Mucosa of rectum (tissue), 2 donors: ENCODE data around the gene PHRF1.

Experiments used
- H3K27ac ChIP-seq, 2 donors: one replicate each; pipeline ENCODE4 v1.7.0; 2013; ENCODE audit warnings: inconsistent platforms in 2 of 2, low read depth in 2 of 2, low read length in 2 of 2
- H3K27me3 ChIP-seq, 2 donors: one replicate each; pipeline ENCODE4 v1.7.0; 2013; ENCODE audit warnings: low read length in 2 of 2; ENCODE audit not compliant: control insufficient read depth in 2 of 2, insufficient read depth in 2 of 2
- H3K36me3 ChIP-seq, 2 donors: one replicate each; pipeline ENCODE4 v1.7.0; 2013; ENCODE audit warnings: low read length in 2 of 2; ENCODE audit not compliant: control insufficient read depth in 2 of 2, insufficient read depth in 2 of 2
- H3K4me1 ChIP-seq, 2 donors: one replicate each; pipeline ENCODE4 v1.7.0; 2013; ENCODE audit warnings: low read length in 2 of 2, mild to moderate bottlenecking in 1 of 2; ENCODE audit not compliant: control insufficient read depth in 2 of 2, insufficient read depth in 2 of 2
- H3K4me3 ChIP-seq, 2 donors: one replicate each; pipeline ENCODE4 v1.7.0; 2013; ENCODE audit warnings: low read length in 2 of 2
- H3K9ac ChIP-seq, 2 donors: one replicate each; pipeline ENCODE4 v1.7.0; 2013; ENCODE audit warnings: low read length in 2 of 2, low read depth in 1 of 2, mild to moderate bottlenecking in 1 of 2
- H3K9me3 ChIP-seq, 2 donors: one replicate each; pipeline ENCODE4 v1.7.0; 2013; ENCODE audit warnings: low read length in 2 of 2; ENCODE audit not compliant: control insufficient read depth in 2 of 2
- donor health status: healthy.
- donor health status: Normal muscosa, but diverticular disease.

Gene PHRF1

GRCh38 chr11:656866-657265 is 80.6 kb downstream of the PHRF1 start:
- Histone ChIP-seq H3K27ac (no peak overlapping the region), H3K4me1 (peaks cover 6 to 7% of the 10 kb centered on the region in 2 donors), H3K4me3 (no peak overlapping the region), H3K27me3 (no peaks in the 10 kb centered on the region), H3K9me3 (no peaks in the 10 kb centered on the region), H3K9ac (no peak overlapping the region), H3K36me3 (peaks cover 10 to 12% of the 10 kb centered on the region in 2 donors)

GRCh38 chr11:657691-658126 is 81.4 kb downstream of the PHRF1 start:
- Histone ChIP-seq H3K9ac (no peak overlapping the region), H3K36me3 (peaks cover 10 to 12% of the 10 kb centered on the region in 2 donors), H3K27me3 (no peaks in the 10 kb centered on the region), H3K4me1 (peaks cover 6 to 7% of the 10 kb centered on the region in 2 donors), H3K4me3 (no peak overlapping the region), H3K9me3 (no peaks in the 10 kb centered on the region), H3K27ac (no peak overlapping the region)

- Histone ChIP-seq H3K4me1 (peaks cover 6 to 10% of the 10 kb centered on the region in 2 donors), H3K27ac (no peak overlapping the region), H3K9me3 (no peaks in the 10 kb centered on the region), H3K36me3 (peaks cover 12 to 14% of the 10 kb centered on the region in 2 donors), H3K4me3 (no peak overlapping the region), H3K27me3 (no peaks in the 10 kb centered on the region), H3K9ac (no peak overlapping the region)
Measured at GRCh38 chr11:659532-660085, 83.3 kb downstream of the PHRF1 start.

GRCh38 chr11:660281-660680 is 84.0 kb downstream of the PHRF1 start:
- Histone ChIP-seq H3K9me3 (no peaks in the 10 kb centered on the region), H3K36me3 (peaks cover 12 to 14% of the 10 kb centered on the region in 2 donors), H3K27ac (no peak overlapping the region), H3K9ac (no peak overlapping the region), H3K4me3 (no peak overlapping the region), H3K4me1 (peaks cover 3 to 5% of the 10 kb centered on the region in 2 donors), H3K27me3 (no peaks in the 10 kb centered on the region)

GRCh38 chr11:660681-661444 is 84.6 kb downstream of the PHRF1 start:
- H3K27ac ChIP-seq: no peak overlapping the region
- H3K4me1 ChIP-seq: peaks cover 0 to 3% of the 10 kb centered on the region in 2 donors
- H3K27me3 ChIP-seq: no peaks in the 10 kb centered on the region
- no peak overlapping the region for H3K9ac ChIP-seq
- peaks cover 14 to 19% of the 10 kb centered on the region in 2 donors for H3K36me3 ChIP-seq
- no peak overlapping the region for H3K4me3 ChIP-seq
- no peaks in the 10 kb centered on the region for H3K9me3 ChIP-seq
